Karpas-422 (cell line): Measurements from ENCODE around the gene PTPRC. TPM values are rescaled to one million over a fixed set of nuclear protein-coding genes. Genes with fewer than 3 reads are reported as not detected.

ENCODE experiments used
- DNase-seq: peaks from one replicate; pipeline ENCODE4 v3.0.0-alpha.2; 2015
- H2AFZ ChIP-seq: fragments of 200-600 bp; sonication (generic); 2 replicates; pipeline ENCODE4 v1.6.1; 2014; ENCODE audit warnings: antibody characterized with exemption, low read length, mixed read lengths
- H3K27ac ChIP-seq: fragments of 200-600 bp; sonication (generic); 2 replicates; pipeline ENCODE4 v1.5.1; 2014; ENCODE audit warnings: mild to moderate bottlenecking, low read length, moderate library complexity
- H3K27me3 ChIP-seq: fragments of 200-600 bp; sonication (generic); 2 replicates; pipeline ENCODE4 v1.6.1; 2014; ENCODE audit warnings: low read length, mixed read lengths
- H3K36me3 ChIP-seq: fragments of 200-600 bp; sonication (generic); 2 replicates; pipeline ENCODE4 v1.6.1; 2014; ENCODE audit warnings: low read length, mixed read lengths; ENCODE audit not compliant: insufficient read depth
- H3K4me1 ChIP-seq: fragments of 200-600 bp; sonication (generic); 2 replicates; pipeline ENCODE4 v1.6.1; 2014; ENCODE audit warnings: mild to moderate bottlenecking, low read length, mixed read lengths
- H3K4me2 ChIP-seq: fragments of 200-600 bp; sonication (generic); 2 replicates; pipeline ENCODE4 v1.6.1; 2014; ENCODE audit warnings: low read length, low read depth, mild to moderate bottlenecking; ENCODE audit not compliant: poor library complexity, severe bottlenecking
- H3K4me3 ChIP-seq: fragments of 200-600 bp; sonication (generic); 2 replicates; pipeline ENCODE4 v1.5.1; 2014; ENCODE audit warnings: mild to moderate bottlenecking, antibody characterized with exemption, low read length, mixed read lengths
- H3K79me2 ChIP-seq: fragments of 200-600 bp; sonication (generic); 2 replicates; pipeline ENCODE4 v1.6.1; 2014; ENCODE audit warnings: mild to moderate bottlenecking, low read length, mixed read lengths
- H3K9ac ChIP-seq: fragments of 200-600 bp; sonication (generic); 2 replicates; pipeline ENCODE4 v1.6.0; 2014; ENCODE audit warnings: low read length
- H3K9me2 ChIP-seq: fragments of 200-600 bp; sonication (generic), shearing (Covaris generic); replicated peaks from 2 replicates; pipeline ENCODE4 v1.6.0; 2014; ENCODE audit warnings: mild to moderate bottlenecking, low read length, moderate library complexity; ENCODE audit not compliant: insufficient read depth
- H3K9me3 ChIP-seq: fragments of 300-700, 200-600 bp; sonication (generic); 2 replicates; pipeline ENCODE4 v1.6.1; 2014; ENCODE audit warnings: low read length, mixed read lengths
- H4K20me1 ChIP-seq: fragments of 200-600 bp; sonication (generic); 2 replicates; pipeline ENCODE4 v1.6.1; 2014; ENCODE audit warnings: mild to moderate bottlenecking, antibody characterized with exemption, low read length, low read depth; ENCODE audit not compliant: insufficient read depth
- total RNA-seq: library from RNA; depleted of rRNA; stranded (reverse); fragments of >200 nt; shearing (Covaris generic); gene quantifications from 2 replicates; pipeline ENCODE4 v1.2.3, GENCODE V29; 2014; ENCODE audit warnings: low replicate concordance

Gene PTPRC
- total RNA-seq, 1 experiment from 2014 or later, result 812 TPM

DNA sequence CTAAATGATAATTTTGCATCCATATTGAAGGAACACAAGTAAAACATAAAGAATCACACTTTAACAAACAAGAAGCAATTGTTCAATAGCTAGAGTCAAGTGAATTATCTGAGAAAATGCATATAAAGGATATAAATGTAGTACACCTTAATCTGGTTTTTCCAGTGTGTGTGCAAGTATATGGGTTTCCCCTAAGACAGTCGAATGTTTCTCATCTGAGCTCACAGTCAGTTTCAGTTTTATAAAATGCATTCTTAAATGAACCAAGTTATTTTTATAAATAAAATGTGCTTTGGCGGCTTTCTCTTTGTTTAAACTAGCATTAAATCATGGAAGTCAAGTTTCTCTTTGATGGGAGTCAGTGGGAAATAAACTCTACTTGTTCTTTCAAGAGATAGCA is 125.9 kb downstream of the PTPRC start:
- Histone ChIP-seq H3K79me2 (no peaks in the 10 kb centered on the region), H3K9me3 (no peaks in the 10 kb centered on the region), H3K27ac (peak overlapping the region; percentile 44), H3K4me1 (peaks cover 46% of the 10 kb centered on the region), H2AFZ (peak overlapping the region; percentile 31), H3K36me3 (no peaks in the 10 kb centered on the region), H3K27me3 (no peaks in the 10 kb centered on the region), H3K4me3 (no peak overlapping the region), H4K20me1 (no peaks in the 10 kb centered on the region), H3K9ac (peak overlapping the region; percentile 8; the same call in 1 of the 2 replicates), H3K4me2 (peak overlapping the region; percentile 48), H3K9me2 (no peaks in the 10 kb centered on the region)
- no peak for DNase-seq

DNA sequence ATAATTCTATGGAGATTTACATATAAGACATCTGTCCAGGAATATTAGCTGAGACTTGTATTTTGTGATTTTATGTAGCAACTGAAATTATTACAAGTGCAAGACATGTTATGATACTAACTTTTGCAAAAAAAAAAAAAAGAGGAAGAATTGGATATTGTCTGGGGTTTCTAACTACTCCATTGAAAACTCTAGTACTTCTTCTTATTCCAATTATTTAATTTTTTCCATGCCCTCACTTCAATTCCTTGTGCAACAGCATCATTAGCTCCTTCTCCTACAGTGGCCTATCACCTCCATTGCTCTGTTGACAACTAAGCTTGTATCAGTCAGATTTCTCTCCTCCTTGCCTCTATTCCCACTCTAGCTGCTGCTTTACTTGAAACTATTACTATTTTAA is 126.6 kb downstream of the PTPRC start:
- peaks cover 52% of the 10 kb centered on the region for H3K4me1 ChIP-seq
- H3K4me2 ChIP-seq, result peak overlapping the region; percentile 48
- no peak overlapping the region for H3K9ac ChIP-seq
- H3K27me3 ChIP-seq, result no peaks in the 10 kb centered on the region
- H3K27ac ChIP-seq, result peak overlapping the region; percentile 44
- H3K9me3 ChIP-seq, result no peaks in the 10 kb centered on the region
- no peak for DNase-seq
- no peaks in the 10 kb centered on the region for H3K36me3 ChIP-seq
- no peaks in the 10 kb centered on the region for H4K20me1 ChIP-seq
- H3K79me2 ChIP-seq, result no peaks in the 10 kb centered on the region
- H2AFZ ChIP-seq, result no peak overlapping the region; the same call in 1 of the 2 replicates
- no peaks in the 10 kb centered on the region for H3K9me2 ChIP-seq
- no peak overlapping the region for H3K4me3 ChIP-seq

DNA sequence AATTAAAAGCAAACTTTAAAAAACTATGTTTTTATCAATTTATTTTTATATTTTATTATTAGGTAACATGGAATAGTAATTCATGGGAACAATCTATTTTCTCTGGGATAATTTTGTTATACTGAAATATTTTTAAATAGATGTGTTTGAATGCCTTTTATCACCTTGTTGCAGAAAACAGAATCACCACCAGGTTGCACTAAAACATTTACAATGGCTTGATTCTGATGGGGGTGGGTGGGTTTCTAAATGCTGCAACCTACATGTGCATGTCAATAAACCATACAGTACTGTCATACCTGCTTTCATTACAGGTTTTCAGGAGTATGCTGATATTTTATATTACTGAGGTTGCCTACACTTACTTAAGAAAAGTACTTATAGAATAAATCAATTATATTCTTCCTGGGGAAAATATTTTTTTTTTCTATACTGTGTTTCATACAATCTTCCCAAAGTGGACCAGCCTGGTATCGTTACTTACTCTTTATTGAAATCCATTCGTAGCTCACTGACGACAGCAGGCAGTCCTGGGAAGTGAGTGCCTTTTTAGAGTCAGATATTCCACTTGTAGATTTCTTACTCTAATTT is 132.8 kb downstream of the PTPRC start:
- Histone ChIP-seq H3K36me3 (no peaks in the 10 kb centered on the region), H3K27ac (no peak overlapping the region), H4K20me1 (no peaks in the 10 kb centered on the region), H3K4me3 (no peak overlapping the region), H3K9me3 (no peaks in the 10 kb centered on the region), H3K9ac (no peak overlapping the region), H2AFZ (no peak overlapping the region), H3K79me2 (no peaks in the 10 kb centered on the region), H3K27me3 (no peaks in the 10 kb centered on the region), H3K4me1 (peaks cover 19% of the 10 kb centered on the region), H3K4me2 (no peak overlapping the region), H3K9me2 (no peaks in the 10 kb centered on the region)
- DNase-seq, result peak; percentile 79

DNA sequence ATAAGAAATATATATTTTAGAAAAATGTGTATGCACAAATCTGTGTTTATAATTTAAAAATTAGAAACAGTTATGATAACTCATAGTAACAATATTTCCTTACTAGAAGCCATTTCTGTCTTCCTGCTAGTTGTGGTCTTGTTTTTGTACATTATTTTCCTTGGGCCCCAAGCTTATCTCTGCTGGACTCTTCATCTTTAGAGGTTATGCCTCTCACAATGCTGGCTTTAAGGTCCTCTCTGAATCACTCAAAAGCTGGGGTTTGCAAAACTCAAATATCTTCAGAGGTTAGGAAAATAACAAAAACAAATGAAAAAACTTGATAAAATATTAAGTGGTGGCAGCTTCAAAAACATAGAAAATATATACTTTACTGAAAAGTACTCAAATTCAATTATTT is 133.8 kb downstream of the PTPRC start:
- H3K9me2 ChIP-seq, result no peaks in the 10 kb centered on the region
- H2AFZ ChIP-seq, result no peak overlapping the region
- H3K36me3 ChIP-seq, result no peaks in the 10 kb centered on the region
- no peaks in the 10 kb centered on the region for H4K20me1 ChIP-seq
- H3K4me3 ChIP-seq, result no peak overlapping the region
- no peak for DNase-seq
- no peaks in the 10 kb centered on the region for H3K9me3 ChIP-seq
- peaks cover 19% of the 10 kb centered on the region for H3K4me1 ChIP-seq
- no peaks in the 10 kb centered on the region for H3K27me3 ChIP-seq
- H3K79me2 ChIP-seq, result no peaks in the 10 kb centered on the region
- H3K4me2 ChIP-seq, result no peak overlapping the region
- no peak overlapping the region for H3K27ac ChIP-seq
- no peak overlapping the region for H3K9ac ChIP-seq

DNA sequence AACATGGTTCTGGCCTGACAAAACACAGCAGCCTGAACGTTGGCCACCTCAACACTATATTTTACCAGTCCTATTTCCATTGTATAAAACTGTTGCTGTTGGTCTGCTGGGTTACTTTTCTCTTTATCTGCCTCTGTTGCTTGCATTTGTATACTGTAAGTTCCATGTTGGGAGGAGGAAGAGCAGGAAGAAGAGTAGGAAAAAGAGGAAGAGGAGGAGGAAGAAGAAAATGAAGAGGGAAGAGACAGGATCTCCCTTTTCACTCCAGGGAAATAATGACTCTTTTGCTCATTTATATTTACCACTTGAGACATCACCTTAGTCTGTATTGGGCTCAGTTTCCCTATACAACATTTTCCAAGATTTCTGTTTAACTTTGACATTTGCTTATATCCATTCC is 134.2 kb downstream of the PTPRC start:
- Histone ChIP-seq H2AFZ (no peak overlapping the region), H3K4me1 (peaks cover 19% of the 10 kb centered on the region), H3K27me3 (no peaks in the 10 kb centered on the region), H3K9ac (no peak overlapping the region), H3K79me2 (no peaks in the 10 kb centered on the region), H3K4me3 (no peak overlapping the region), H3K9me2 (no peaks in the 10 kb centered on the region), H3K27ac (no peak overlapping the region), H3K36me3 (no peaks in the 10 kb centered on the region), H3K4me2 (no peak overlapping the region), H3K9me3 (no peaks in the 10 kb centered on the region), H4K20me1 (no peaks in the 10 kb centered on the region)
- DNase-seq, result no peak

DNA sequence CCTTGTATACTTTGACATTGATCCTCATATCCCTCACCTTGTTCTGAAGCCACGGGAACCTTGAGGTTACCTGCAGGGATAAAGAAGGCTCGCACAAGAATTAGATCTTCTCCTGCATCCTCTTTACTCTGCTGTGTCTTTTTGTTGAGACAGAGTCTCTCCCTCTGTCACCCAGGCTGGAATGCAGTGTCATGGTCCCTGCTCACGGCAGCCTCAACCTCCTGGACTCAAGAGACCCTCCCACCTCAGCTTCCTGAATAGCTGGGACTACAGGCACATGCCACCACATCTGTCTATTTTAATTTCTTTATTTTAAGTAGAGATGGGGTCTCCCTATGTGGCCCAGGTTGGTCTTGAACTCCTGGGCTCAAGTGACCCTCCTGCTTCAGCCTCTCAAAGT is 134.7 kb downstream of the PTPRC start:
- Histone ChIP-seq H3K79me2 (no peaks in the 10 kb centered on the region), H3K36me3 (no peaks in the 10 kb centered on the region), H3K4me2 (no peak overlapping the region), H3K27ac (no peak overlapping the region), H3K9ac (no peak overlapping the region), H3K27me3 (no peaks in the 10 kb centered on the region), H3K4me3 (no peak overlapping the region), H2AFZ (no peak overlapping the region), H3K9me3 (no peaks in the 10 kb centered on the region), H3K9me2 (no peaks in the 10 kb centered on the region), H3K4me1 (peaks cover 19% of the 10 kb centered on the region), H4K20me1 (no peaks in the 10 kb centered on the region)
- DNase-seq, result no peak

DNA sequence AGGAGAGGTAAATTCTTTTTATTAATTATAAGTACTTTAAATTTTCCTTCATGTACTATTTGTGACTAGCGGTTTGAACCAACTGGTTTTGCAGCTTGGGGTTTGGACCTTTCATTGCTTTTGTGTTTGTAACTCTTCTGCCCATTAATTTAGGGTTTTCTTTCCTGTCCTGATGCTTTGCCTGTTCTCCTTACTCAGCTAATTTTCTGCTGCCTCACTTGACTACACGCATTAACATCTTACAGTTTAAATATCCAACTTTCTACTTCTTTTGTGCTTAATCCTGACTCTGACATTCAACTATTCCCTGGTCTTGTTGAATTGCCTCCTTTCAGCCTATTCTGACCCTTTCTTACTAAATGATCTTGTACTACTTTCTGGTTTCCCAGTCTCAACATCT is 135.6 kb downstream of the PTPRC start:
- Histone ChIP-seq H3K79me2 (no peaks in the 10 kb centered on the region), H3K4me1 (peaks cover 19% of the 10 kb centered on the region), H3K9me3 (no peaks in the 10 kb centered on the region), H3K36me3 (no peaks in the 10 kb centered on the region), H3K9ac (no peak overlapping the region), H3K4me2 (no peak overlapping the region), H3K9me2 (no peaks in the 10 kb centered on the region), H3K27ac (no peak overlapping the region), H4K20me1 (no peaks in the 10 kb centered on the region), H3K4me3 (no peak overlapping the region), H2AFZ (no peak overlapping the region), H3K27me3 (no peaks in the 10 kb centered on the region)
- DNase-seq, result no peak

DNA sequence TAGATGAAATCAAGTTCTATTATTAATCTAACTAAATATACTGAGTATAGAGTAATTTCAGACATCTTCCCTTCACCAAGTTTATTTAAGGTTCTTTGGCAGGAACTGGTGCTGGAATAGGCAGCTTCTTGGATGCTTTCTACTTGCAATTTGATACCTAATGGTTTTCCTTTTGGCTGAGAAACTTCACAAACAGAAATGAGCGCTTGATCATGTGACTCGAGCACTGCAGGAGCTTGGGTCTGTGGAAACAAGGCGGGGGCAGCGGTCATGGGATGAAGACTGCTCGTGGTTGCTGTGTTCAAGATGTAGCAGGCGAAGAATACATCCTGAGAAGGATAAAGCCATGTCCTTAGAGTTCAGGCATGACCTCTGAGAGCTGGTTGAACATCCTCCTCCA is 136.8 kb downstream of the PTPRC start:
- no peaks in the 10 kb centered on the region for H3K9me2 ChIP-seq
- no peak overlapping the region for H3K4me2 ChIP-seq
- no peak overlapping the region for H3K4me3 ChIP-seq

More for the DNA sequence above, 136.8 kb downstream of the PTPRC start:
- Histone ChIP-seq H3K79me2 (no peaks in the 10 kb centered on the region), H3K4me1 (peaks cover 7% of the 10 kb centered on the region), H3K36me3 (no peaks in the 10 kb centered on the region), H3K9ac (no peak overlapping the region), H3K27ac (no peak overlapping the region), H2AFZ (no peak overlapping the region), H4K20me1 (no peaks in the 10 kb centered on the region), H3K27me3 (no peaks in the 10 kb centered on the region), H3K9me3 (no peaks in the 10 kb centered on the region)
- DNase-seq, result no peak
